ENCODE measurements around the gene GPRC5D.
A peak's percentile ranks its signal among the peaks of the same experiment; 100 is the strongest.

The GPRC5D gene

DNA sequence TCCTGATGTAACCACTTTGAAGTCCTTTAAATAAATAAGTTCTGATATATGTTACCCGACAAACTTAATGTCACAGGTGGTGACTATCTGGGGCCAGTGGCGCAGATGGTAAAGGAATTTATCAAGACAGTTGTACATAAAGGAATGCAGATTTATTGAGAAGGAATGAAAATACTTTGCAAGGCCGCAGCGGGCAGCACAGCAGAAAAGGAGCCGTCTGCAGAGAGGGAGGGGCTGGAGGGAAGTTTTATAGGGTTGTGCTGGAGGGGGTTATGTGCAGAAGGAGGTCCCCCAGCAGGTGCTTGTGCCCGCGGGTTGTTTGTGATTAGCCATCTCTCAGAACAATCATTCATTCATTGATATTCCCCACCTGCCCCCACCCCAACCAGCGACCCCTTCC, 17.4 kb downstream of the GPRC5D start:
- DNase-seq (ENCODE audit: low spot score): no peak

DNA sequence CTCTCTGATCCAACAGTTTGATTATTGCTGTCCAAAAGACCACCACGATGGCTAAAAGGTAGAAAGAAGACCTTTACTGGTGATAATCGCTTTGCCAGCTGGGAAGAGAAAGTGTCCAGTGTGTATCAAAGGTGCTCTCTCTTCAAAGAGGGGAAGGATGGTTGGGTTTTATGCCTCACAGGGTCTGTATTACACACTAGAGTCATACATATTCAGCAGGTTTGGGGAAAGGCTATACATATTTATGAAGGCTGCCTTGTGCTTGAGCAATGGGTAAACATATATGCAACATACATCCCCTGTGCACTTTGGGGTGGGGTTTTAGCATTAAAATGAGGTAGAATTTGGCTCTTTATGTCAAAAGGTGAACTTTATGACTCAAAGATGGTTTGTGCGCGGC, 18.2 kb downstream of the GPRC5D start:
- DNase-seq (ENCODE audit: low spot score): no peak

DNA sequence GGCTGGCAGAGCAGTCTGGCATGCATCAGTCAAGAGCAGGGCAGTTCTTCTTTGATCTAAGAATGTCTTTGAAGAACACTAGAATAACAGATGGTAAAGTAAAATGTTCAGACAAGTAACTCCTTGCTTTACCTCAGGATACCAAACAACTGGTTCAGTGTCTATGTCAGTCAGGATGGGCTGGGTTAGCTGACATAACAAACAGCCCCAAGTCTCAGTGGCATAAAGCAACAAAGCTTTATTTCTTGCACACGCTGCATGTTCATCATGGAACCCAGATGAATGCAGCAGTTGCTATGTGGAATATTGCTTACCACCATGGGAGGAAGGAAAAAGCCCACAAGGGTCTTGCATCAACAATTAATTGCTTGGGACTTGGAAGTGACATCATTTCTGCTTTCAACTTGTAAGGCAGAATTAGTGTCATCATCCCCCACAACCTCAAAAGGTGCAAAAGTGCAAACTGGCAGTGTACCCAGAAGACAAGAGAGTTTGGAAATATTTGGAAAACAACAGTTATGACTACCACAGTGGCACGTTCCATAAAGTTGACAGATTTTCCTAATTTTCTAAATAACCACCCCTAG, 21.2 kb downstream of the GPRC5D start:
- DNase-seq (ENCODE audit: low spot score): no peak

DNA sequence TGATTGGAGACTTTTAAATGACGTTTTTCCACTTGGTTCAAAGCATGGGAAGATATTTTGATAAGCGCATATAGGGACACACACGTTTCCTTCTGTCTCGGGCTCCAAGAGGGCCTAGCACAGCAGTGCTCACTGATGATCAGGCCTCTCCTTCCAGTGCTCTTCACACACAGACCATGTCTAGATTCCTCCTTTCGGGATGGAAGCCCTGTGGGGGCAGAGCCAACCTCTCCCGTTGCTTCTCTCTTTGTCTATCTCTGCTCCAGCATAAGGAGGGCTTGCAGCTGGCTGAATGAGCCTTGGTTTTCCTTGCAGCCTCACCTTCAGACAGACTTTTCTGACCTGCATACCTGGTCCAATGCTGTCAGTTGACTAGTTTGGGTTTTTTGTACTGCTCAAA, 22.3 kb downstream of the GPRC5D start:
- DNase-seq (ENCODE audit: low spot score): no peak

DNA sequence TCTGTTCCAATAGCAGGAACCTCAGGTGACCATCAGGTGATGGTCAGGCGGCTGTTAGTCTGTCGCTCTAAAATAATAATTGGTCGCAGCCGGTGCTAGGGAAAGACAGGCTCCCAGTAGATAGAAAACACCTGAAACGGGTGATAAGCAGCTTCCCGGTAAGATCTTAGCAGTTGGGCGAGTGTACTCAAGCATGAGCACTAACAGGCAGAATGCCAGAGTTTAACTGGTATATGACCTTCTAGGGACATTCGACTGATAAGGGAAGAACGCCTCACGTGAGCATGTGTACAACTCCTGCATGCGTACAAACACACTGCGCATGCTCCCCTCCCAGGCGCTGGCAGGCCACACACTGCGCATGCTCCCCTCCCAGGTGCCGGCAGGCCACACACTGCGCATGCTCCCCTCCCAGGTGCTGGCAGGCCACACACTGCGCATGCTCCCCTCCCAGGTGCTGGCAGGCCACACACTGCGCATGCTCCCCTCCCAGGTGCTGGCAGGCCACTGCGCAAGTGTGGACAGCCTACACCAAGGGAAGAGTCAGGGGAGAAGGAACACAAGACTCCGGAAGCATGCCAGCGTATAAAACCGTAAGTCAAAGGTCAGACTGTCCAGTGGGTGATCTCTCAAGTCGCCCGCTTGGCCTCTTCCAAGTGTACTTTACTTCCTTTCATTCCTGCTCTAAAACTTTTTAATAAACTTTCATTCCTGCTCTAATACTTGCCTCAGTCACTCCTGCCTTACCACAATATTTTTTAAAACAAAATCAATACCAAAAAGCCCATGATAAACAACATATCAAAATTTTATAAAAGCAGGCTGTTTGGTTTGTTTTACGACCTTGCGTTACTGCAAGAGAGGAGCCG, 24.5 kb downstream of the GPRC5D start:
- peak; percentile 72 for DNase-seq (ENCODE audit: low spot score)

DNA sequence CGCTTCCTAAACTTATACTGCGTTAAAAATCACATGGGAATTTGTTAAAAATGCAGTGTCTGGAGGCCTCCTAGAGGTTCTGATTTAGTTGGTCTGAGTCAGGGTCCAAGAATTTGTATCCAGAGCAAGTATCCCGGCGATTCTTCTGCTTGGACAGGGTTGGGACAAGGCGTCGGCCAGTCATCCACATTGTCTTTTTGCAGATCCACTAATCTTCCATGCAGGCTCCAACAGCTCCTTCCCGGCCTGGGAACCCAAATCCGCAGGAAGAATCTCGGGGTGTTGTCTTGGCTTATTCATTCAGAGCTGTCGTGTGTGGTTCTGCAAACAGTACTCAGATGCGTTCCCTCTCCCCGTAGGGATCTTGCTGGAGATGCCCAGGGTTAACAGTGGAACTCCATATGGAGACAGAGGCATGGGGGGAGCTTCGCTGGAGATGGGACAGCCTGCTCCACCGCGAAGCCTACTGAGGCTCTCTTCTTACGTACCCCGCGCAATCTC, 25.3 kb downstream of the GPRC5D start:
- DNase-seq (ENCODE audit: low spot score): no peak

DNA sequence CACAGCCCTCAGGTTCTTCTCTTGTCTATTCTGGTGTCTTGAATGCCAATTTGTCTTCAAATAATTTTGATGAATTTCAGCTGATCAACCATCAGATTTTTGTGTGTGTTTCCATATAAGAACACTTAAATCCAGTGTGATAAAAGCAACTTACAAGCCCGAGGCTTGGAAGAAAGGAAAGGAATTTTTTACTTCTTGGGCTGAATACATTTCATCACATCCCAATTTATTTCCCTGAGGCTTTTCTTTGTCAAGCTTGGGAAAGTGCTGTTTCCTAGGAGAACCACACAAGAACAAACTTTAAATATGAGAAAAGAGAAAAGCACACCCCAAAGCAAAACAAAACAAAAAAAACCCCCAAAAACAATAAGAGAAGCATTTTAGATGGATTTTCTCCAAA, 26.6 kb downstream of the GPRC5D start:
- no peak for DNase-seq (ENCODE audit: low spot score)

DNA sequence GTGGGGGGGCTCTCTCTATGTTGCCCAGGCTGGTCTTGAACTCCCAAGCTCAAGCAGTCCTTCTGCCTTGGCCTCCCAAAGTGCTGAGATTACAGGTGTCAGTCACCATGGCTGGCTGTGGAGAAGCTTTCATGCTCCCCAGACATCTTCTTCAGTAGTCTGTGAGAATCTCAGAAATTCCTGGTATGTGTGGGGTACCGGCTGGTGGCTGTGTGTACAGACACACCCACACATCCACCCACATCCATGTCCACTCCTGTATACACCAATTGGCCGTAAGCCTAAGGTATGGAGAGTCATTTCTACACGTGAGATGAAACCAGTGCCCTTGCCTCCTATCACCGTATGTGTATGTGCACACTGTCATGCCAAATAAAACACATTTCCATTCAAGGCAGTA, 27.8 kb downstream of the GPRC5D start:
- no peak for DNase-seq (ENCODE audit: low spot score)

DNA sequence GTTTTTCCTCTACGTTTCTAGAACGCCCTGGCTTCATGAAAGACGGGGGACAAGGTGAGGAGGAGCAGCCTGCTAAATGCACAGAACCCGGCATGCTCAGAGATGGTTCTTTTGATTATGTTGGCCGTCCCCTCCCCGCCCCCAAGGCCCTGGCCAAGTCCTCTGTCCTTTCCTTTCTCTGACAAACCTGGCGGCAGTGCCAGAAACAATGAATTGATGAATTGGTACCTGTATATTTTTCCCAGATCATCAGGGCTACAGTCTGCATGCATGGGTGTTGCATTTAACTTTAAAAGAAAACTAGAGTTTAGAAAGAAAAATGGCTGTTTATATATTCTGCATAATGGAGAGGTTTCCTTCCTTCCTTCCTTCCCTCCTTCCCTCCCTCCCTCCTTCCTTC, 29.0 kb downstream of the GPRC5D start:
- DNase-seq (ENCODE audit: low spot score): no peak

DNA sequence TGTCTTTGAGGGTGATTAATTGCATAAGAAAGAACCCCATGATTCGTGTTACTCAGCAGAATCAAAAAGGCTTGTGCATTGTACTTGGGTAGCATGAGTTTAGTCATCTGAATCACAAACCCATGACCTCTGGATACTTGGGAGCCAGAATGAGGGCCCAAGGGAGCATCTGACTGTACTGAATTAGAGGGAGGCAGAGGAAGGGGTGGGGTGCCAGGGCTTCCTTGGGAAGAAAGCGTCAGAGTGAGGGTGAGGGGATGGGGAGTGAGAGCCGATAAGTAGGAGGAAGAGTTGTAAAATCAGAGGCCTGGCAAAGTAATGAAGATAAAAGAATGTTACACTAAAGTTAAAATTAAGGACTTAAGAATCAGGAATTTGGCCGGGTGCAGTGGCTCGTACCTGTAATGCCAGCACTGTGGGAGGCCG, 29.8 kb downstream of the GPRC5D start:
- DNase-seq (ENCODE audit: low spot score): no peak

DNA sequence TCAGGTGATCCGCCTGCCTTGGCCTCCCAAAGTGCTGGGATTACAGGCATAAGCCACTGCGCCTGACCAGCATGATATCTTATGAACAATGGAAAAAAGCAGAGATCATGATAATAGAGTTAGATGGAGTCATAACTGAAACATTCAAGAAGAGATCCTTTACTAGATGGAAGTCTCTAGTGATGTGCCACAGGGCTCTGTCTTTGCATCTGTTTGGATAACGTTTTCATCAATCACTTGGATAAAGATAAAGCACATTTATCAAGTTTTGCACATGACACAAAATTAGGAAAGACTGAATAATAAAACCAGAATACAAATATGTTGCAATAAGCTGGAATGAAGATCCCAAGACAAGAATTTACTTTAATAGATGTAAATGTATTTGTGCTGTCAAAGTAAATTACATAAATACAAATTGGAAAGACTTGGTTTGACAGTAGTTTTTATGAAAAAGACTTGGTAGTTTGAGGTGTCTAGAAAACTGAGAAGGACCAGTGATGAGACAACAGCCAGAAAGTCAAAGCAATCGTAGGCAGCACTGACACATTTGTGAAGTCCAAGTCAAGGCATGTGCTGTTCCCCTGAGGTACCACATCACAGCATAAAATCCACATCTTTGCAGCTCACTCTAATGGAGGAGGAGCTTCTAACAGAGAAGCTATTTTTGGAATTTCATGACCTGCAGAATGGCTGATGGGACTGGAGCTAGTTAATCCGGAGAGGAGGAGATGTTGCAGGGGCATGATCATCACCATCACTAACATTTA, 32.1 kb downstream of the GPRC5D start:
- DNase-seq (ENCODE audit: low spot score): no peak

DNA sequence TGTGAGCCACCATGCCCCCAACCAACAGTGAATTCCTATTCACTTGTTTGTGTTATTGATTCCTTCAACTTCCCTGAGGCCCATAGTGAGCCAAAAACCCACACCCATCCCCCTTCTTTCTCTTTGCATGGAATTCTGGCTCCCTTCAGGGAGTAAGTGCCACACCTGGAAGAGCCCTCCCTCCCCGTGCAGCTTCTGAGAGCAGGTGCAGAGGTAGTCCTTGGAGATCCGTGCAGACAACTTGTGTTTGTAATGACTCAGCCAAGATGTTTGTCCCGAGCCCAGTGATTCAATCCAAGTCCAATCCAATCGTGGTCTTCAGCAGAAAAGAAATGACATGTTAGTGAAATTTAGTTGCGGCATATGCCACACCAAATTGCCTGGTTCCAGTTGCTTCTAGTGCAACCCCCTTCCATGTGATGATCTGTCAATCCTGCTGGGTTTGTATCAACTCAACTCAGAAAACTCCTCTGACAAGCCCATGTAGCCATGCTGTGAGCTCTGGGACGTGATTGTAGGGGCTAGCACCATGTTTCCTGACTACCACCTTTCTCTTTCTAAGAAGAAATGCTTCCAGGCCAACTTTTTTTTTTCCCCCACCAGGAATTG, 33.1 kb downstream of the GPRC5D start:
- no peak for DNase-seq (ENCODE audit: low spot score)

DNA sequence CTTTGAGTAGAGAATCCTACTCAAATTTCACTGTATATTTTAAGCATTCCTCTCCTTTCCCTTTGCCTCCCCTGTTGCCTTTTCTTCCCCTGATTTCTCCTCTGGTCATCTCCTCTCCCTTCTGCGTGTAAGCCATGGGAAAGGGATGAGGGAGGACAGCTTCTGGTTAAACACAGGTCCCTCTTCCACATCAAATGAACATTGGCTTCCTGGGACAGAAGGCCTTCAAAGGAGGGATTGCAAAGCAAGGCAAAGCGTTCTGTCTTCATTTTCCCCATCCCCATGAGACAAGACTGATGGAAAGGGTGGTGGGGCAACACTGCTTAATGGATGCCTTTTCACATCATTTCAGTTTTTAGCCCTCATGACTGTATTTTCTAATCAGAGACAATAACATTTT, 34.5 kb downstream of the GPRC5D start:
- DNase-seq (ENCODE audit: low spot score): no peak

DNA sequence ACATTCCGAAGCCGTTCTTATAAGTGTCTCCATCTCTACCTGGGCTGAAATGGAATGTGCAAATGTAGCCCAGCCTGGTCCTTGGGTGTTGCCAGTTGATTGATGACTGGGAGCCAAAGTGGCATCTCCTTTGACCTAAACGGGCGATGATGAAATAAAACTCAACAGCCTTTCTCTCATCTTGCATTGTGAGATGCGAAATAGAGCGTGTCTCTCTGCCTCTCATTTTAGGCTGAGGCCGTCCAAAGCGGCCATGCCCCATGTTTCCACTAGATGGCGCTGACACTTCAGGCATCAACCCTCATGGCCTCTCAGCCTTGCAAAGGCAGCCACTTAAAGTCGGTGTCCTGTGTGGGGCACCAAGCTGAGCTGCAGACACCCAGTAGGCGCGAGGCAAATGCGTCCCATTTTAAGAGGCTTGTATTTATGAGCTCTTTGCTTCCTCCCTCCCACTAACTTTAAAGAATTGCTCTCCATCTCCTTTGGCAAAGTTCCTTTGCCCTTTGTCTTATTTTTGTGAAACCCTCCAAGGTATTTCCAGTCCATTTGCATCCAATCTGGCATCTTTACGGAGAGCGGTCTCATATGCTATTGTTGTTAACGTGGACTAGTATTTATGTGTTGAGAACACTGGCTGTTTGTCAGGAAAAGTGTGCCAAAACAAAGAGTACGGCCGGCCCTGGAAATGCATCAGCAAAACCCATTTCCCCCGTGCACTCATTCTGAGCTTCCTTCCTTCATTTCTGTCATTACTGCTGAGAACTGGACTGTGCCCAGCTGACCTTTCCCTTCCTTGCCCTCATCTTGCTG, 35.6 kb downstream of the GPRC5D start:
- DNase-seq (ENCODE audit: low spot score): peak; percentile 51

DNA sequence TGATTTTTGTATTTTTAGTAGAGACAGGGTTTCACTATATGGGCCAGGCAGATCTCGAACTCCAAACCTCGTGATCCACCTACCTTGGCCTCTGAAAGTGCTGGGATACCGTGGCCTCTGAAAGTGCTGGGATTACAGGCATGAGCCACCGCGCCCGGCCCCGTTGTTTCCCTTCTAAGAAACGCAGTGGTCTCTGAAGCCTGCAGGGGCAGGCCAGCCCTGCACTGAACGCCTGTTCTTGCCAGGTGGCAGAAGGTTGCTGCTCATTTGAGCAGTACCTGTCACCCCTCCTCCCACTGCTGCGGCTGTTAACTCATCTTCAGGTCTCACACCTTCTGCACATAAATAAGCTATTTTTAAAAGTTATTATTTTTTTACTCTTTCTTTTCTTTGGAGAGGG, 36.3 kb downstream of the GPRC5D start:
- no peak for DNase-seq (ENCODE audit: low spot score)

DNA sequence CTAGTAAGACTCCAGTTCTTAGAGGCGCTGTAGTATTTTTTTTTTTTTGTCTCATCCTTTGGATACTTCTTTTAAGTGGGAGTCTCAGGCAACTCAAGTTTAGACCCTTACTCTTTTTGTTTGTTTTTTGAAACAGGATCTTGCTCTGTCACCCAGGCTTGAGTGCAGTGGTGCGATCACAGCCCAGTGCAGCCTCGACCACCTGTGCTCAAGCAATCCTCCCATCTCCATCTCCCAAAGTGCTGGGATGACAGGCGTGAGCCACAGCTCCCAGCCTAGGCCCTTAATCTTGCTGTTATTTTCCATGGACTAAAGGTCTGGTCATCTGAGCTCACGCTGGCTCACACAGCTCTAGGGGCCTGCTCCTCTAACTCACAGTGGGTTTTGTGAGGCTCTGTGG, 39.3 kb downstream of the GPRC5D start:
- no peak for DNase-seq (ENCODE audit: low spot score)

DNA sequence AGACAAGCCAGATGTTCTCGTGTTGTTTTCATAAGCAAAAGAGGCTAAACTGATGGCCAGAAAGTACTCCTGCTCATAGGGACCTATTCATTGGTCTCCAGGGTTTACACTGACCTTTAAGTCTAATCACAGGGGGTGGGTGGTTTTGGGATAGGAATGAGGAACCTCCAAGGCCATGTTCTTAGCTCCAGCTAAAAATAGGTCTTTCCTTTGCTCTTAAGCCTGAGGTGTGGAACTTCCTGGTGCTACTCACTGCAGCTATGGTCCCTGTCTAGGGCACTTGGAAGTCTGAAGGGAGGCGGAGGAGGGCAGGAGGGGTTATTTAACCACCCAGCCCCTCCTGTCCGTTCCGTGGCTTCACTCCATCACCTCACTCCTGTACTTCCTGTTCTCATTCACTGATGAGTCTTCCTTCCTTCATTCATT, 42.0 kb downstream of the GPRC5D start:
- no peak for DNase-seq (ENCODE audit: low spot score)

DNA sequence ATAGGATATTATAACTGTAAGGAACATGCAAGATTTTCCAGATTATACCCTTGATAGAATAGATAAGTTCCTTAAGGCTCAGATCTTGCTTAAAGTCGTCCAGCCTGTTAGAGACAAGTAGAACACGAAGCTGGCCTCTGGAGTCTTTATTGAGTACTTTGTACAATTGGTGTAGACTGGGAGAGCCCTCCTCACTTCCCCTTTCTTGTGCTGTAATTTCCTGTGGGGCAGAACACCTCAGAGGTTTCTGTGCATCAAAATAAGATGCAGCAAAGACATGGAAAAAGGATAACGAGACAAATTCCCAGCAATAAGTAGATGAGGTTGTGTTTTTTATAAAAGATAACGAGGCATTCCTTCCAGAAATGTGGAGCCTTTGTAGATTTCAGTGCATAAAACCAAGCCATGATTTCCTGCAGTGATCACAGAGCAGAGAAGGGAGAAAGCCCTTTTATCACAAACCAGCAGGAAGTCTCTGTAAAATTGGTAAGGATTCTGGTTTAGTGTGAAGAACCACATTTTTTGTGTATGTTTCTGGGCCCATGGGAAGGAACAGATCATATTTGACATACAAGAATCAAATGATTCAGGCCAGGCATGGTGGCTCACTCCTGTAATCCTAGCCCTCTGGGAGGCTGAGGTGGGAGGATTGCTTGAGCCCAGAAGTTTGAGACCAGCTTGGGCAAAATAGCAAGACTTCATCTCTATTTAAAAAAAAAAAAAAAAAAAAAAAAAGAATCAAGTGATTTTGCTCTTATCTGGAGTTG, 42.6 kb downstream of the GPRC5D start:
- no peak for DNase-seq (ENCODE audit: low spot score)

DNA sequence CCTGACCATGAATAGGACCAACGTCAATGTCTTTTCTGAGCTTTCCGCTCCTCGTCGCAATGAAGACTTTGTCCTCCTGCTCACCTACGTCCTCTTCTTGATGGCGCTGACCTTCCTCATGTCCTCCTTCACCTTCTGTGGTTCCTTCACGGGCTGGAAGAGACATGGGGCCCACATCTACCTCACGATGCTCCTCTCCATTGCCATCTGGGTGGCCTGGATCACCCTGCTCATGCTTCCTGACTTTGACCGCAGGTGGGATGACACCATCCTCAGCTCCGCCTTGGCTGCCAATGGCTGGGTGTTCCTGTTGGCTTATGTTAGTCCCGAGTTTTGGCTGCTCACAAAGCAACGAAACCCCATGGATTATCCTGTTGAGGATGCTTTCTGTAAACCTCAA, 43.3 kb downstream of the GPRC5D start:
- DNase-seq (ENCODE audit: low spot score): no peak

DNA sequence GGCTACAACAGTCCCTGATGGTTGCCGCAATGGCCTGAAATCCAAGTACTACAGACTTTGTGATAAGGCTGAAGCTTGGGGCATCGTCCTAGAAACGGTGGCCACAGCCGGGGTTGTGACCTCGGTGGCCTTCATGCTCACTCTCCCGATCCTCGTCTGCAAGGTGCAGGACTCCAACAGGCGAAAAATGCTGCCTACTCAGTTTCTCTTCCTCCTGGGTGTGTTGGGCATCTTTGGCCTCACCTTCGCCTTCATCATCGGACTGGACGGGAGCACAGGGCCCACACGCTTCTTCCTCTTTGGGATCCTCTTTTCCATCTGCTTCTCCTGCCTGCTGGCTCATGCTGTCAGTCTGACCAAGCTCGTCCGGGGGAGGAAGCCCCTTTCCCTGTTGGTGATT, 43.7 kb downstream of the GPRC5D start:
- no peak for DNase-seq (ENCODE audit: low spot score)

DNA sequence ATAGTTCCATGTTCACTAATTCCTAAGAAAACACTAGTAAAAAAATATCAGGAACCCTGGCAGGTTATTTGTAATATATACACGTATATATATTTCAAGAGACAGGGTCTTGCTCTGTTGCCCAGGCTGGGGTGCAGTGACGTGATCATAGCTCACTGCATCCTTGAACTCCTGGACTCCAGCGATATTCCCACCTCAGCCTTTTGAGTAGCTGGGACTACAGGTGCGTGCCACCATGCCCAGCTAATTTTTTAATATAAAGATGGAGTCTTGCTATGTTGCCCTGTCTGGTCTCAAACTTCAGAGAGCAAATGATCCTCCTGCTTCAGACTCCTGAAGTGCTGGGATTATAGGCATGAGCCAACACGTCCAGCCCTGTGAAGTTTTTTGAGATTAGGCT, 44.4 kb downstream of the GPRC5D start:
- DNase-seq (ENCODE audit: low spot score): no peak

All from HuH-7.5 (cell line).